Erythroblast (primary cell): ENCODE data around the gene ANK2.

Experiments
- GATA1 ChIP-seq: IDR thresholded peaks from 2 replicates; pipeline ENCODE4 v1.6.1; 2011; ENCODE audit warnings: low read depth, mild to moderate bottlenecking, control low read depth, low read length, moderate library complexity
- POLR2A ChIP-seq: IDR thresholded peaks from 2 replicates; pipeline ENCODE4 v1.6.1; 2011; ENCODE audit warnings: mild to moderate bottlenecking, low read length

DNA sequence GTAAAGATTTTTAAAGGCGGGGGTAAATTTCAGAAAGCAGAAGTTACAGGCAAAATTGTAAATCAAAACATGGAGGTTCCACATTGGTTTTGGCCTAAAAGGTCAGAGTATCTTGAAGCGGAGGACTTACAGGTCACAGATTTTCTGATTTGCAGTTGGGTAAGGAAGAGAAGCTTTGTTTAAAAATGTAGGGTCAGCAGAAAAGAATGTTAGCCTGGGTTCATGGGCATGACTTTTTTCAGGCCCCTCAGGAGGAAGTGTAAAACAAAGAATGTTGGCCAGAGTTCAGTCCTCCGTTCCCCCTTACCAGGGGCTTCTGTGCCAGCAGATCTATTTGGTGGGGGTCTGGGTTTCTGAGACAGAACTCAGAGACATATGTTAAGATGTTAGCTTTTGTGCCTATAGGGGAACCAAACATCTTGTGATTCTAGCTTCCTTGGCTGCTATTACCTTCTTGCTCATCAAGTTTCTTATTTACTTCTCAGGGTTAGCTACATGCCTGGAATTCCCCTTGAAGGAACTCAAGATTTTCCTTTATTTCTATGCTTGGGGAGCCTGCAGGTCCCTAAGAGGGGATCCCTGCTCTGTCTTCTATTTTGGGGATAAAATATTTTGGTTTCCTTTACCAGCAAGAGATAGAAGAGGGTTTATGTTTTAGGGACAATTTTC is 160.3 kb downstream of the ANK2 start:
- TF ChIP-seq POLR2A: no peak
- no peak for TF ChIP-seq GATA1
